ENCODE data around the gene PRRG1. TPM values are rescaled to one million over a fixed set of nuclear protein-coding genes. Genes with fewer than 3 reads are reported as not detected.

PRRG1 gene
- total RNA-seq, 1 experiment from 2014 or later = 10.5 TPM

GRCh38 chrX:37380924-37381323, 31.8 kb downstream of the PRRG1 start:
- BruUV-seq (replicated peaks) = no TSS peak
- POLR2A ChIA-PET = interaction anchor here (0.7 to 3.6 kb wide), 2 partner anchors 16 to 31 kb away, joined by 3 to 20 read pairs; partner anchors contain the start of gene PRRG1
- H3K27me3 Mint-ChIP-seq (ENCODE audit: insufficient read depth, unreplicated experiment) = peaks cover 38% of the 10 kb centered on the region
- no peak overlapping the region for H3K27ac Mint-ChIP-seq (ENCODE audit: low read depth, unreplicated experiment)
- H3K36me3 Mint-ChIP-seq (ENCODE audit: insufficient read depth, unreplicated experiment) = no peaks in the 10 kb centered on the region
- H3K4me3 Mint-ChIP-seq (ENCODE audit: unreplicated experiment) = no peak overlapping the region
- DNase-seq (ENCODE audit: unreplicated experiment) = peak; percentile 81
- H3K9me3 Mint-ChIP-seq (ENCODE audit: unreplicated experiment) = no peaks in the 10 kb centered on the region
- CTCF ChIA-PET = interaction anchor here (0.6 to 1.1 kb wide), 2 partner anchors 17 to 25 kb away, joined by 3 read pairs; no protein-coding TSS in a partner anchor
- no peaks in the 10 kb centered on the region for H3K4me1 Mint-ChIP-seq (ENCODE audit: insufficient read depth, unreplicated experiment)
- intact Hi-C loops (cut with micrococcal nuclease) = no loop called here
- TF ChIP-seq, protein P1, sequence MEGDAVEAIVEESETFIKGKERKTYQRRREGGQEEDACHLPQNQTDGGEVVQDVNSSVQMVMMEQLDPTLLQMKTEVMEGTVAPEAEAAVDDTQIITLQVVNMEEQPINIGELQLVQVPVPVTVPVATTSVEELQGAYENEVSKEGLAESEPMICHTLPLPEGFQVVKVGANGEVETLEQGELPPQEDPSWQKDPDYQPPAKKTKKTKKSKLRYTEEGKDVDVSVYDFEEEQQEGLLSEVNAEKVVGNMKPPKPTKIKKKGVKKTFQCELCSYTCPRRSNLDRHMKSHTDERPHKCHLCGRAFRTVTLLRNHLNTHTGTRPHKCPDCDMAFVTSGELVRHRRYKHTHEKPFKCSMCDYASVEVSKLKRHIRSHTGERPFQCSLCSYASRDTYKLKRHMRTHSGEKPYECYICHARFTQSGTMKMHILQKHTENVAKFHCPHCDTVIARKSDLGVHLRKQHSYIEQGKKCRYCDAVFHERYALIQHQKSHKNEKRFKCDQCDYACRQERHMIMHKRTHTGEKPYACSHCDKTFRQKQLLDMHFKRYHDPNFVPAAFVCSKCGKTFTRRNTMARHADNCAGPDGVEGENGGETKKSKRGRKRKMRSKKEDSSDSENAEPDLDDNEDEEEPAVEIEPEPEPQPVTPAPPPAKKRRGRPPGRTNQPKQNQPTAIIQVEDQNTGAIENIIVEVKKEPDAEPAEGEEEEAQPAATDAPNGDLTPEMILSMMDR (IDR thresholded peaks at IDR 0.05; ENCODE audit: unreplicated experiment) = no peak

- no peak overlapping the region for H3K4me3 Mint-ChIP-seq (ENCODE audit: unreplicated experiment)
- H3K9me3 Mint-ChIP-seq (ENCODE audit: unreplicated experiment) = no peaks in the 10 kb centered on the region
- intact Hi-C loops (cut with micrococcal nuclease) = no loop called here
- POLR2A ChIA-PET = interaction anchor here (0.6 to 3.6 kb wide), 2 partner anchors 34 to 345 kb away, joined by 3 to 20 read pairs; partner anchors contain the start of gene PRRG1
- no TSS peak for BruUV-seq (replicated peaks)
- CTCF ChIA-PET = no interaction called here
- H3K27me3 Mint-ChIP-seq (ENCODE audit: insufficient read depth, unreplicated experiment) = peaks cover 40% of the 10 kb centered on the region
- no peak for DNase-seq (ENCODE audit: unreplicated experiment)
- TF ChIP-seq, protein P1 (IDR thresholded peaks at IDR 0.05; ENCODE audit: unreplicated experiment) = no peak
- no peak overlapping the region for H3K27ac Mint-ChIP-seq (ENCODE audit: low read depth, unreplicated experiment)
- H3K36me3 Mint-ChIP-seq (ENCODE audit: insufficient read depth, unreplicated experiment) = no peaks in the 10 kb centered on the region
- H3K4me1 Mint-ChIP-seq (ENCODE audit: insufficient read depth, unreplicated experiment) = no peaks in the 10 kb centered on the region
These were observed 34.1 kb downstream of the PRRG1 start for GRCh38 chrX:37383313-37383712.

GRCh38 chrX:37388413-37388812, 39.2 kb downstream of the PRRG1 start:
- DNase-seq (ENCODE audit: unreplicated experiment) = no peak
- H3K9me3 Mint-ChIP-seq (ENCODE audit: unreplicated experiment) = no peaks in the 10 kb centered on the region
- no peak overlapping the region for H3K27ac Mint-ChIP-seq (ENCODE audit: low read depth, unreplicated experiment)
- ChIA-PET CTCF (no interaction called here), POLR2A (interaction anchor here (0.6 kb wide), 1 partner anchor 1229 kb away, joined by 4 read pairs; no protein-coding TSS in a partner anchor)
- BruUV-seq (replicated peaks) = no TSS peak
- H3K27me3 Mint-ChIP-seq (ENCODE audit: insufficient read depth, unreplicated experiment) = peaks cover 34% of the 10 kb centered on the region
- no peak overlapping the region for H3K4me3 Mint-ChIP-seq (ENCODE audit: unreplicated experiment)
- H3K4me1 Mint-ChIP-seq (ENCODE audit: insufficient read depth, unreplicated experiment) = no peaks in the 10 kb centered on the region
- TF ChIP-seq, protein P1 (IDR thresholded peaks at IDR 0.05; ENCODE audit: unreplicated experiment) = no peak
- H3K36me3 Mint-ChIP-seq (ENCODE audit: insufficient read depth, unreplicated experiment) = no peaks in the 10 kb centered on the region
- intact Hi-C loops (cut with micrococcal nuclease) = no loop called here

GRCh38 chrX:37405956-37406355, 56.8 kb downstream of the PRRG1 start:
- no peak for DNase-seq (ENCODE audit: unreplicated experiment)
- Mint-ChIP-seq H3K27ac (ENCODE audit: low read depth, unreplicated experiment) (no peak overlapping the region), H3K9me3 (ENCODE audit: unreplicated experiment) (no peaks in the 10 kb centered on the region), H3K36me3 (ENCODE audit: insufficient read depth, unreplicated experiment) (no peaks in the 10 kb centered on the region), H3K4me1 (ENCODE audit: insufficient read depth, unreplicated experiment) (peaks cover 8% of the 10 kb centered on the region), H3K4me3 (ENCODE audit: unreplicated experiment) (no peak overlapping the region), H3K27me3 (ENCODE audit: insufficient read depth, unreplicated experiment) (peaks cover 23% of the 10 kb centered on the region)
- POLR2A ChIA-PET = no interaction called here
- intact Hi-C loops (cut with micrococcal nuclease) = no loop called here
- TF ChIP-seq, protein P1 (IDR thresholded peaks at IDR 0.05; ENCODE audit: unreplicated experiment) = no peak
- CTCF ChIA-PET = no interaction called here
- no TSS peak for BruUV-seq (replicated peaks)

Data from MCF 10A (cell line).